Cardiac muscle cell (in vitro differentiated cells and primary cell): Measurements from ENCODE around the gene GLT8D1. TPM values are rescaled to one million over a fixed set of nuclear protein-coding genes. Genes with fewer than 3 reads are reported as not detected.

Experiments
- DNase-seq, 2 donors: peaks; one replicate each; pipeline versions ENCODE4 v3.0.0 to v3.0.0-alpha.2; 2010 to 2017; ENCODE audit warnings: low read depth in 1 of 2, low spot score in 1 of 2
- H3K27ac ChIP-seq: fragments of 200-600 bp; sonication (generic); 2 replicates; pipeline ENCODE4 v1.5.1; 2016
- H3K27me3 ChIP-seq: fragments of 200-600 bp; sonication (generic); 2 replicates; pipeline ENCODE4 v1.6.0; 2016; ENCODE audit warnings: control low read depth
- H3K36me3 ChIP-seq: fragments of 200-600 bp; sonication (generic); 2 replicates; pipeline ENCODE4 v1.5.1; 2016; ENCODE audit warnings: control low read depth
- H3K4me1 ChIP-seq: fragments of 200-600 bp; sonication (generic); 2 replicates; pipeline ENCODE4 v1.8.1; 2017; ENCODE audit warnings: low read depth, mild to moderate bottlenecking, mixed run types
- H3K4me3 ChIP-seq: fragments of 200-600 bp; sonication (generic); 2 replicates; pipeline ENCODE4 v1.5.1; 2016; ENCODE audit warnings: mild to moderate bottlenecking
- H3K9me3 ChIP-seq: fragments of 200-600 bp; sonication (generic); 2 replicates; pipeline ENCODE4 v1.5.1; 2017; ENCODE audit warnings: low read depth, mild to moderate bottlenecking, control low read depth
- CTCF ChIP-seq: IDR thresholded peaks from 2 replicates; pipeline ENCODE4 v1.5.1; 2012; ENCODE audit warnings: low read depth, mild to moderate bottlenecking, low read length
- polyA plus RNA-seq: library from polyadenylated mRNA; unstranded; fragments of >200 nt; fragmentation: Nextera tagmentation; extraction: Ambion mirVana; gene quantifications from 2 replicates; pipeline ENCODE4 v1.2.1, GENCODE V29; 2016
- total RNA-seq: library from RNA; depleted of rRNA; stranded (reverse); fragments of >200 nt; gene quantifications from 2 replicates; pipeline ENCODE4 v1.2.3, GENCODE V29; 2016

Gene GLT8D1
- total and polyA plus RNA-seq, 2 experiments from 2014 or later = 74.2 to 85.0 TPM

DNA sequence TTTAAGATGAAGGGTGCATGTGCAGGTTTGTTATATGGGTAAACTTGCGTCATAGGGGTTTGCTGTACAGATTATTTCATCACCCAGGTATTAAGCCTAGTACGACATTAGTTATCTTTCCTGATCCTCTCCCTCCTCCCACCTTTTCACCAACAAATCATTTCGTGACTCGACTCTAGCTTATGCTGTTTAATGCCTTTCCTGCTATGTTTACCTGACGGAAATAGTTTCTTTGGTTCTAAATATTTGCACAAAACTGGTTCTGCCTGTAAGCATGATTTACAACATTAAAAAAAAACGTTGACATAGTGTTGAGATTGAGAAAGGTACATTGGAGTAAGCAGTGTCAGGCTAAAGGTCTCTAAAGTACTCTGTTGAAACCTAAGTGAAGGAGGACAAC lies 17.3 kb downstream of the GLT8D1 start:
- Histone ChIP-seq H3K36me3 (peaks cover 54% of the 10 kb centered on the region), H3K27ac (no peak overlapping the region)

DNA sequence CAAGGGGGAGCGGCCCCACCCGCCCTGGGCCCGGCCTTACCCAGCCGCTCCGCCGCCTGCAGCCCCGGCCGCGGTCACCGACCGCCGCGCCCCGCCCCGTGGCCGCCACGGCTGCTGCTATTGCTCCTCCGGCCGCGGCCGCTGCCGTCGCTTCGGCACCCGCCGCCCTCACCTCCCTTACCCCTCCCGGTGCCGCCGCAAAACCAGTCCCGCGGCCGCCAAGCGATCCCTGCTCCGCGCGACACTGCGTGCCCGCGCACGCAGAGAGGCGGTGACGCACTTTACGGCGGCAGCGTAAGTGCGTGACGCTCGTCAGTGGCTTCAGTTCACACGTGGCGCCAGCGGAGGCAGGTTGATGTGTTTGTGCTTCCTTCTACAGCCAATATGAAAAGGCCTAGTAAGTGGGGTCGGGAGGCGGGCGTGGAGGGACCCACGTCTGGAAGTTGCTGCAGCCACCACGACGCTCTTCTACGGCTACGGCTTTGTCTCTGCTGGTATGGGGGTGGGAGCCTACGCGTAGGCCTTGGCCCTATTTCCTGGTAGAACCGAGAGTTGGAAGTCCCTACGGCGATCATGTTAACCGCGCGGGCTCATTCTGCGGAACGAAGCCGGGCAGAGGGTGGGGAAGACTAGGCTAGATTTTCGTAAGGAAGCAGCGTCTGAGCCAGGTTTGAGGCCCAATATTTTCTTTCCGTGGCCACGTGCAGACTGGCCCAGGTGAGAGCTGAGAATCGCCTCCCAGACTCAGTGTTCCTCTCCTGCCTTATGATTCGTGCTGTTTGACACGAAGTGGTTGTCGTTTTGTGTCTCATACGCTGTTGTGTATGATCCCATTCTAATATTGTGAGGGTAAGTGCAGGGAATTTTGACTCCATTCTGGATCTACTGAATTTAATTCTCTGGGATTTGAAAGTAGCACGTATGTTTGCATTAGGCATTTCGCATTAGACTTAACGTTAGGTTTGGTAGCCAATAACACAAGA lies 19.6 kb downstream of the GLT8D1 start, which contains the start of the genes GNL3 and PBRM1:
GNL3 (plus strand) TSS at position 324 of the 983 bp plus-strand sequence; CDS start at position 385, 61 bp downstream.
PBRM1 (minus strand) TSS at position 205 of the 983 bp plus-strand sequence.
- H3K36me3 ChIP-seq = peaks cover 38% of the 10 kb centered on the region
- TF ChIP-seq CTCF = no peak
- H3K27ac ChIP-seq = peak within 1 kb of the TSS; percentile 99
- H3K9me3 ChIP-seq = no peaks in the 10 kb centered on the region
- peak within 1 kb of the TSS; percentile 91 for H3K4me3 ChIP-seq
- H3K27me3 ChIP-seq = no peaks in the 10 kb centered on the region
- DNase-seq = peak; percentile 97
- H3K4me1 ChIP-seq = peaks cover 22% of the 10 kb centered on the region

More for the DNA sequence above, 17.3 kb downstream of the GLT8D1 start:
- Histone ChIP-seq H3K4me1 (peaks cover 12% of the 10 kb centered on the region), H3K27me3 (no peaks in the 10 kb centered on the region), H3K9me3 (no peaks in the 10 kb centered on the region), H3K4me3 (no peak overlapping the region)
- no peak for TF ChIP-seq CTCF
- DNase-seq = no peak

DNA sequence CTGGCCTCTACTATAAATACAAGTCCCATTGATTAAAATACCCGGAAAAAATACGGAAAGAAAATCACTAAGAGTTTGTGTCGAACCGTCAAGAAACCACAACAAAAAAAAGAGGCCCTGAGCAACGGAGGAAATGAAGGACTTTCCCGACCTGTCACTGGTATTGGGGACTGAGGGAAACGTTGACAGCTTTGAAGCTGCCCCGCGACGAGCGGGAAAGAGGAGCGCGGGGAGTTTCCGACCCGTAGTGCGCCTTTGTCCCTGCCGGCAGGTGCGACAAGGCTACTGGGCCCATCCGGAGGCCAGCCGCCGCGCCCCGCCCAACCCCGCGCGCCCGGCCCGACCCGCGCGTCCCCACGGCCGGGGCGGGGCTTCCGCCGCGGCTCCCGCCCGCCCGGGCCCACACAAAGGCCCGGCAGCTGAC lies 20.3 kb downstream of the GLT8D1 start:
- Histone ChIP-seq H3K27me3 (no peaks in the 10 kb centered on the region), H3K27ac (peak overlapping the region; percentile 99)

DNA sequence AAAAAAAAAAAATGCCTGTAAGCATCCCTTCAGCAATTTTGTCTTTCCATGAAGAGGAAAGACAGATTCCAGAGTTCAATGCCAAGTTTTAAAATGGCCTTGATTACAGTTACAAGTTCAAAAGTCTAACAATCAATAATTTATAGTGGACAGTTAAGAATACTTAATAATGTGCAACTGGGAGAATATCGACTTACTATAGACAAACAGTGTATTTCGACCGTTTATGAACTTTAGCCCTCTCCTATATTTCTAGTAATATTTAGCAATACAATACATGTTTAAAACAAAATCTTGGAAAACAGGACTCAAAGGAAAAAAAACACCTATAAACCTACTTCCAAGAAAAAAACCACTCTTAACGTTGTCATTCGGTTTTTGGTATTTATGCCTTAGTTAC lies 21.4 kb downstream of the GLT8D1 start:
- no peaks in the 10 kb centered on the region for H3K9me3 ChIP-seq
- peaks cover 34% of the 10 kb centered on the region for H3K36me3 ChIP-seq
- H3K27ac ChIP-seq = no peak overlapping the region
- peak overlapping the region; percentile 91 for H3K4me3 ChIP-seq
- peaks cover 22% of the 10 kb centered on the region for H3K4me1 ChIP-seq
- no peak for DNase-seq
- no peaks in the 10 kb centered on the region for H3K27me3 ChIP-seq
- no peak for TF ChIP-seq CTCF

More for the DNA sequence above, 20.3 kb downstream of the GLT8D1 start:
- Histone ChIP-seq H3K36me3 (peaks cover 36% of the 10 kb centered on the region), H3K9me3 (no peaks in the 10 kb centered on the region), H3K4me3 (peak overlapping the region; percentile 91), H3K4me1 (peaks cover 22% of the 10 kb centered on the region)
- TF ChIP-seq CTCF = no peak
- DNase-seq = peak in 1 of 2 donors; percentile 88

GRCh38 chr3:52683611-52684010 lies 22.0 kb downstream of the GLT8D1 start:
- H3K4me3 ChIP-seq = no peak overlapping the region
- DNase-seq = peak in 1 of 2 donors; percentile 32
- no peaks in the 10 kb centered on the region for H3K27me3 ChIP-seq
- no peak for TF ChIP-seq CTCF
- no peaks in the 10 kb centered on the region for H3K9me3 ChIP-seq
- H3K36me3 ChIP-seq = peaks cover 34% of the 10 kb centered on the region
- H3K4me1 ChIP-seq = peaks cover 22% of the 10 kb centered on the region
- no peak overlapping the region for H3K27ac ChIP-seq
